A375 (cell line): ENCODE results near the gene TUBB2B. TPM values are rescaled to one million over a fixed set of nuclear protein-coding genes. Genes with fewer than 3 reads are reported as not detected.

Experiments
- total RNA-seq: library from RNA; depleted of rRNA; stranded (reverse); fragments of >200 nt; shearing (Covaris generic); gene quantifications from 2 replicates; pipeline ENCODE4 v1.2.3, GENCODE V29; 2014; rRNA removed

Gene TUBB2B
- total RNA-seq: 10.4 and 10.9 TPM in 2 replicates

DNA sequence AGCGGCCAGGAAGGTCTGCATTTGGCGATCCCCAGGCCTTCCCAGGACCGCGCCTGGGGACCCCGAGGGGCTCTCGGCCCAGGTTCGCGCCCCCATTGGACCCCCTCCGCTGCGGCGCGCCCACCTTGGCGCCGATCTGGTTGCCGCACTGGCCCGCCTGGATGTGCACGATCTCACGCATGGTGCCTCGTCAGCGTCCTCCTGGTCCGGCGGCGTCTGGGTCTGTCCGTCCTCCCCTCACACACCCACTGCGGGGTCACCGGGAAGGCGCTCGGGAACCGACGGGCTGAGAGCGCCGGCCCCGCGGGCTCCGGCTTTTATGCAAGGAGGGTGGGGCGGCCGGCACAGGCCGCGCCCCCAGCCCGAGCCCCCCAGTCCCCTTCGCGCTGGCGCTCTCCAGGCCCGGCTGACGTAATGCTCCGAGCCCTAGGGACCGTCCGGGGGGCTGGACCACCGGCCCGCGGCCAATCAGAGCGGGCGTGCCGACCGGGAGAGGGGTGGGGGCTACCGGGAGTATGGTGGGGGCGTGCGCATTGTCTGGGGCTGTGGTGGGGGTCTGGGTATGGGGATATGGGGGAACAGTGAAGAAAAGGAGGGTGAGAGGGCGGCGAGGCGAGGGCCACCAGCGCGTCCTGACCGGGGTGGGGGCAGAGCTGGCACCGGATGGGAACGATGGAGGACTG lies at the start of gene TUBB2B:
Gene TUBB2B (minus strand): TSS at position 291 of the 683 bp plus-strand sequence. CDS start 110 bp downstream, at position 181.

DNA sequence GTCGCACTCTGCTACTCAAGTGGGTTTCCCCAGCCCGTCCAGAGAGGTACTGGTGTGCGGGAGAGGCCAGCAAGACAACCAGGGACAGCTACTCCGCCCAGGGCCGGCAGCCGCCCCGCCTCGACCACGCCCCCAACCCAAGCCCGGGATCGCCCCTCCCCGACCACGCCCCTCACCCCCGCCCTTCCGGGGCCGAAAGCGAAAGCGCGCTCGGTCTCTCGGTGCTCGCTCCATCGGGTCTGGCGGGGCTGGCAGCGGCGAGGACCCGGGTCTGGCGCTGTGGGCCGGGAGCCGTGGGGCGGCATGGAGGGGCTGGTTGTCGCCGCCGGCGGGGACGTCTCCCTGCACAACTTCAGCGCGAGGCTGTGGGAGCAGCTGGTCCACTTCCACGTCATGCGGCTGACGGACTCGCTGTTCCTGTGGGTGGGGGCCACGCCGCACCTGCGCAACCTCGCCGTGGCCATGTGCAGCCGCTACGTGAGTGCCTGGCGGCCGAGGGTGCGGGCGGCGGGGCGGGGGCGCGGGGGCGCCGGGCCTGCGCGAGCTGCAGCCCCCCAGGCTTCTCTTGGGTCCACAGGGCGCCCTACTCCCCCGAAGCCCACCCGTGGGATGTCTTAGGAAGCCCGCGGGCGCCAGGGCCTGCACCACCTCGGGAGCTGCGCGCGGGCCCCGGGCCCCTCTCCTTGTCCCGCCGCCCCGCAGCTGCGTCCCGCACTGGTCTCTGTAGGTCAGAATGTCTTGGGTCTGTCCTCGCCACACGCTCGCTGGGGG lies 31.5 kb upstream of the TUBB2B start, which contains the start of gene PSMG4:
Gene PSMG4 (plus strand): TSS at position 228 of the 771 bp plus-strand sequence. CDS start 76 bp downstream, at position 304.

Other genes starting within 250 kb of the TUBB2B start
- gene NQO2, start 227.8 kb downstream of the TUBB2B start, total RNA-seq: 29.2 and 29.4 TPM in 2 replicates
- 7.6 and 10.2 TPM in 2 replicates for gene RIPK1, start 159.2 kb downstream of the TUBB2B start, total RNA-seq
- 7.0 and 7.1 TPM in 2 replicates for gene BPHL, start 108.9 kb downstream of the TUBB2B start, total RNA-seq
- gene TUBB2A, start 70.1 kb downstream of the TUBB2B start, total RNA-seq: 39.6 and 41.9 TPM in 2 replicates
- 52.6 and 56.0 TPM in 2 replicates for gene PSMG4, start 31.3 kb upstream of the TUBB2B start, total RNA-seq
- gene SLC22A23, start 229.4 kb upstream of the TUBB2B start, total RNA-seq: 0.53 and 0.66 TPM in 2 replicates